Keratinocyte (primary cell): ENCODE results near the gene USB1. TPM values are rescaled to one million over a fixed set of nuclear protein-coding genes. Genes with fewer than 3 reads are reported as not detected.

Experiments
- DNase-seq: peaks from one replicate; pipeline ENCODE4 v3.0.0-alpha.2; 2011; ENCODE audit warnings: low read depth, missing footprints, low spot score
- FAIRE-seq: peaks from 2 replicates; lab custom pipeline; 2011; peaks lifted over from hg19 to GRCh38; lab: Jason Lieb, UNC
- H2AFZ ChIP-seq: 2 replicates; pipeline ENCODE4 v1.6.0; 2012; ENCODE audit warnings: low read length, control low read depth, inconsistent platforms; ENCODE audit not compliant: control insufficient read depth
- H3K27ac ChIP-seq: 2 replicates; pipeline ENCODE4 v1.5.1; 2011; ENCODE audit warnings: low read length; ENCODE audit not compliant: control insufficient read depth, insufficient read depth
- H3K27me3 ChIP-seq: 3 replicates; pipeline ENCODE4 v1.6.0; 2011; ENCODE audit warnings: low read length; ENCODE audit not compliant: control insufficient read depth, insufficient read depth; ENCODE audit errors: extremely low read depth
- H3K36me3 ChIP-seq, 2 experiments: 2 replicates in 1 of 2; 3 replicates in 1 of 2; pipeline ENCODE4 v1.5.1; 2011; ENCODE audit warnings: low read length in 2 of 2, mild to moderate bottlenecking in 1 of 2; ENCODE audit not compliant: control insufficient read depth in 2 of 2, insufficient read depth in 2 of 2; ENCODE audit errors: extremely low read depth in 1 of 2
- H3K4me1 ChIP-seq: 3 replicates; pipeline ENCODE4 v1.5.1; 2011; ENCODE audit warnings: low read length; ENCODE audit not compliant: control insufficient read depth, insufficient read depth; ENCODE audit errors: extremely low read depth
- H3K4me2 ChIP-seq: 3 replicates; pipeline ENCODE4 v1.6.0; 2011; ENCODE audit warnings: low read depth, low read length; ENCODE audit not compliant: control insufficient read depth, insufficient read depth; ENCODE audit errors: extremely low read depth
- H3K4me3 ChIP-seq, 3 experiments: fragments of 200-600 bp in 1 of 3; sonication (generic) in 1 of 3; 2 replicates in 2 of 3; 3 replicates in 1 of 3; pipeline ENCODE4 v1.5.1; 2011 to 2016; ENCODE audit warnings: low read length in 3 of 3, mild to moderate bottlenecking in 3 of 3, control low read depth in 2 of 3, inconsistent platforms in 1 of 3, low read depth in 1 of 3, mixed read lengths in 1 of 3, mixed run types in 1 of 3, moderate library complexity in 1 of 3; ENCODE audit not compliant: control insufficient read depth in 2 of 3, insufficient read depth in 2 of 3; ENCODE audit errors: extremely low read depth in 1 of 3
- H3K79me2 ChIP-seq: 2 replicates; pipeline ENCODE4 v1.6.0; 2012; ENCODE audit warnings: low read length; ENCODE audit not compliant: control insufficient read depth, insufficient read depth
- H3K9ac ChIP-seq: 3 replicates; pipeline ENCODE4 v1.6.0; 2011; ENCODE audit warnings: low read length; ENCODE audit not compliant: control insufficient read depth, insufficient read depth; ENCODE audit errors: extremely low read depth
- H3K9me1 ChIP-seq: 3 replicates; pipeline ENCODE4 v1.6.0; 2011; ENCODE audit warnings: low read length; ENCODE audit not compliant: control insufficient read depth, insufficient read depth; ENCODE audit errors: extremely low read depth
- H3K9me3 ChIP-seq: 2 replicates; pipeline ENCODE4 v1.5.1; 2012; ENCODE audit warnings: low read depth, low read length; ENCODE audit not compliant: control insufficient read depth
- H4K20me1 ChIP-seq: 3 replicates; pipeline ENCODE4 v1.6.0; 2011; ENCODE audit warnings: low read length; ENCODE audit not compliant: control insufficient read depth, insufficient read depth; ENCODE audit errors: extremely low read depth
- CTCF ChIP-seq, 3 experiments: IDR thresholded peaks in 1 of 3; conservative IDR thresholded peaks in 1 of 3; optimal IDR thresholded peaks in 1 of 3; 2 replicates in 2 of 3; 3 replicates in 1 of 3; pipeline versions ENCODE3 to v1.5.1; 2011; ENCODE audit warnings: low read length in 3 of 3, mild to moderate bottlenecking in 3 of 3, moderate library complexity in 2 of 3, control low read depth in 1 of 3, inconsistent platforms in 1 of 3; ENCODE audit not compliant: insufficient read depth in 2 of 3; ENCODE audit errors: extremely low read depth in 1 of 3
- EZH2 ChIP-seq: IDR thresholded peaks from one replicate; pipeline ENCODE4 v1.6.1; 2012; ENCODE audit warnings: inconsistent platforms, mild to moderate bottlenecking, low read length, moderate library complexity
- dilution Hi-C: fragments of 300-500 bp; cut with MboI; formaldehyde crosslinking; loops from one replicate; pipeline ENCODE4 v1.7.0; 2020; ENCODE audit warnings: low sequenced_read_pairs; ENCODE audit not compliant: extremely low pct_ligation_motif_present
- polyA plus RNA-seq, 5 experiments: library from polyadenylated mRNA; depleted of rRNA in 3 of 5; stranded (reverse) in 3 of 5; stranded (forward) in 1 of 5; unstranded in 1 of 5; fragments of >200 nt; gene quantifications; 1 replicate in 1 of 5; 2 replicates in 3 of 5; 3 replicates in 1 of 5; pipeline versions ENCODE4 v1.2.1 to v1.2.3, GENCODE V29; 2011 to 2012; ENCODE audit warnings: missing spikeins in 2 of 5, low read depth in 1 of 5, low replicate concordance in 1 of 5

Gene USB1
- polyA plus RNA-seq, 1 donor (not counting 4 experiments of a cell fraction or from before 2014, with no cell fraction given): 63.5 TPM

GRCh38 chr16:57961538-57961937 lies 39.7 kb upstream of the USB1 start:
- H2AFZ ChIP-seq: no peak overlapping the region
- TF ChIP-seq CTCF (optimal IDR thresholded peaks at IDR 0.05 in 1 of 3, IDR thresholded peaks at IDR 0.05 in 1 of 3, conservative IDR thresholded peaks at IDR 0.05 in 1 of 3; ENCODE audit: extremely low read depth in 1 of 3, insufficient read depth in 2 of 3, low read length in 3 of 3) (no peak), EZH2 (no peak)
- H3K27ac ChIP-seq: no peak overlapping the region
- H4K20me1 ChIP-seq: no peaks in the 10 kb centered on the region
- no peak for DNase-seq
- no peak for FAIRE-seq
- H3K9me1 ChIP-seq: no peaks in the 10 kb centered on the region
- no peaks in the 10 kb centered on the region for H3K36me3 ChIP-seq
- H3K4me3 ChIP-seq: no peak overlapping the region
- H3K79me2 ChIP-seq: no peaks in the 10 kb centered on the region
- H3K4me1 ChIP-seq: no peaks in the 10 kb centered on the region
- no peak overlapping the region for H3K9ac ChIP-seq
- H3K27me3 ChIP-seq: peaks cover 4% of the 10 kb centered on the region
- no peak overlapping the region for H3K4me2 ChIP-seq
- dilution Hi-C loops: no loop called here
- H3K9me3 ChIP-seq: no peaks in the 10 kb centered on the region

GRCh38 chr16:57962046-57962445 lies 39.2 kb upstream of the USB1 start:
- no peaks in the 10 kb centered on the region for H3K4me1 ChIP-seq
- FAIRE-seq: no peak
- no peak overlapping the region for H3K9ac ChIP-seq
- no peak overlapping the region for H3K27ac ChIP-seq
- H3K9me3 ChIP-seq: no peaks in the 10 kb centered on the region
- H4K20me1 ChIP-seq: no peaks in the 10 kb centered on the region
- H3K27me3 ChIP-seq: peaks cover 4% of the 10 kb centered on the region
- no peak overlapping the region for H3K4me3 ChIP-seq
- no peaks in the 10 kb centered on the region for H3K9me1 ChIP-seq
- no peaks in the 10 kb centered on the region for H3K36me3 ChIP-seq
- H2AFZ ChIP-seq: no peak overlapping the region
- H3K4me2 ChIP-seq: no peak overlapping the region
- no peaks in the 10 kb centered on the region for H3K79me2 ChIP-seq
- TF ChIP-seq EZH2: no peak
- TF ChIP-seq CTCF (optimal IDR thresholded peaks at IDR 0.05 in 1 of 3, IDR thresholded peaks at IDR 0.05 in 1 of 3, conservative IDR thresholded peaks at IDR 0.05 in 1 of 3; ENCODE audit: extremely low read depth in 1 of 3, insufficient read depth in 2 of 3, low read length in 3 of 3): no peak
- DNase-seq: no peak
- dilution Hi-C loops: no loop called here
